ENCODE results near the gene MYH7.

DNA sequence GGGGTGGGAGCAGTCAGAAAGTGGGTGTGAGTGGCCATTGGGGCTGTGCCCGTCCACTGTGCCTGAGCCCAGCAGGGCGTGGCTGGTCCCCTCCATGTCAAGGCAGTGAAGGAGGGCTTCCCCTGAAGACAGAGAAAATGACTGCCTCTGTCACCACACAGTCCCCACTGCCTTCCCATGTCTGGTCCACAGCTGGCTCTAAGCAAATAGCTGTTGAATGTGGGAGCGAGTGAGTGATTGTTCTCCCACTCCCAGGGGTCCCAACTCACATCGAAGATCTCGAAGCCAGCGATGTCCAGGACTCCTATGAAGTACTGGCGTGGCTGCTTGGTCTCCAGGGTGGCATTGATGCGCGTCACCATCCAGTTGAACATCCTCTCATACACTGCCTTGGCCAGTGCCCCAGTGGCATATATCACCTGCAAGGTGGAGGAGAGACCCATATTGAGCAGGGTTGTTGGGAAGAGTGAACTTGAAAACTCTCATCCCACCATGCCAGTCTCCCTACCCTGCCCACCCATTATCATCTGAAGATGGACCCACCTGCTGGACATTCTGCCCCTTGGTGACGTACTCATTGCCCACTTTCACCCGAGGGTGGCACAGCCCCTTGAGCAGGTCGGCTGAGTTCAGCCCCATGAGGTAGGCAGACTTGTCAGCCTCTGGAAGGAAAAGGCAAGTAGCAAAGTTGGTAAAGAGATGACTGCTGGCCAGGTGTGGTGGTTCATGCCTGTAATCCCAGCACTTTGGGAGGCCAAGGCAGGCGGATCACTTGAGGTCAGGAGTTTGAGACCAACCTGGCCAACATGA, 6.6 kb downstream of the MYH7 start:
- TF ChIP-seq, protein P1, sequence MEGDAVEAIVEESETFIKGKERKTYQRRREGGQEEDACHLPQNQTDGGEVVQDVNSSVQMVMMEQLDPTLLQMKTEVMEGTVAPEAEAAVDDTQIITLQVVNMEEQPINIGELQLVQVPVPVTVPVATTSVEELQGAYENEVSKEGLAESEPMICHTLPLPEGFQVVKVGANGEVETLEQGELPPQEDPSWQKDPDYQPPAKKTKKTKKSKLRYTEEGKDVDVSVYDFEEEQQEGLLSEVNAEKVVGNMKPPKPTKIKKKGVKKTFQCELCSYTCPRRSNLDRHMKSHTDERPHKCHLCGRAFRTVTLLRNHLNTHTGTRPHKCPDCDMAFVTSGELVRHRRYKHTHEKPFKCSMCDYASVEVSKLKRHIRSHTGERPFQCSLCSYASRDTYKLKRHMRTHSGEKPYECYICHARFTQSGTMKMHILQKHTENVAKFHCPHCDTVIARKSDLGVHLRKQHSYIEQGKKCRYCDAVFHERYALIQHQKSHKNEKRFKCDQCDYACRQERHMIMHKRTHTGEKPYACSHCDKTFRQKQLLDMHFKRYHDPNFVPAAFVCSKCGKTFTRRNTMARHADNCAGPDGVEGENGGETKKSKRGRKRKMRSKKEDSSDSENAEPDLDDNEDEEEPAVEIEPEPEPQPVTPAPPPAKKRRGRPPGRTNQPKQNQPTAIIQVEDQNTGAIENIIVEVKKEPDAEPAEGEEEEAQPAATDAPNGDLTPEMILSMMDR (conservative IDR thresholded peaks at IDR 0.05) = no peak
- no peak for TF ChIP-seq ZFX (IDR thresholded peaks at IDR 0.05)

All from C4-2B (cell line).